Loucy (cell line): Measurements from ENCODE around the gene CENPC.

ENCODE experiments used
- H2AFZ ChIP-seq: fragments of 200-600 bp; sonication (generic); 2 replicates; pipeline ENCODE4 v1.6.0; 2016; ENCODE audit warnings: antibody characterized with exemption, mild to moderate bottlenecking, low read length, moderate library complexity
- H3F3A ChIP-seq: fragments of 200-600 bp; 2 replicates; pipeline ENCODE4 v1.6.0; 2016; ENCODE audit warnings: antibody characterized with exemption, low read depth, mild to moderate bottlenecking
- H3K27me3 ChIP-seq: fragments of 200-600 bp; sonication (generic); 2 replicates; pipeline ENCODE4 v1.6.1; 2014; ENCODE audit warnings: low read length, mild to moderate bottlenecking; ENCODE audit not compliant: insufficient read depth, poor library complexity, severe bottlenecking
- H3K36me3 ChIP-seq: fragments of 200-600 bp; sonication (generic); 2 replicates; pipeline ENCODE4 v1.6.1; 2016; ENCODE audit warnings: low read length; ENCODE audit not compliant: insufficient read depth
- H3K4me1 ChIP-seq: fragments of 200-600 bp; sonication (generic); 2 replicates; pipeline ENCODE4 v1.5.1; 2014; ENCODE audit warnings: low read length, mild to moderate bottlenecking; ENCODE audit not compliant: insufficient read depth, poor library complexity, severe bottlenecking
- H3K4me2 ChIP-seq: fragments of 200-600 bp; sonication (generic); 2 replicates; pipeline ENCODE4 v1.6.0; 2014; ENCODE audit warnings: antibody characterized with exemption, low read length, low read depth, mild to moderate bottlenecking; ENCODE audit not compliant: poor library complexity, severe bottlenecking
- H3K4me3 ChIP-seq: fragments of 200-600 bp; sonication (generic); 2 replicates; pipeline ENCODE4 v1.5.1; 2014; ENCODE audit warnings: low read length, mild to moderate bottlenecking, mixed read lengths; ENCODE audit not compliant: poor library complexity, severe bottlenecking
- H3K79me2 ChIP-seq: fragments of 200-600 bp; sonication (generic); 2 replicates; pipeline ENCODE4 v1.6.1; 2014; ENCODE audit warnings: low read length; ENCODE audit not compliant: insufficient read depth
- H3K9ac ChIP-seq: fragments of 200-600 bp; sonication (generic); 2 replicates; pipeline ENCODE4 v1.6.0; 2014; ENCODE audit warnings: mild to moderate bottlenecking, low read depth, low read length, moderate library complexity; ENCODE audit not compliant: poor library complexity, severe bottlenecking
- H3K9me2 ChIP-seq: fragments of 200-600 bp; sonication (generic); replicated peaks from 2 replicates; pipeline ENCODE4 v1.6.1; 2016; ENCODE audit warnings: low read depth, low read length, mixed read lengths
- H3K9me3 ChIP-seq: fragments of 200-600 bp; sonication (generic); 2 replicates; pipeline ENCODE4 v1.6.1; 2014; ENCODE audit warnings: mild to moderate bottlenecking, antibody characterized with exemption, low read length, low read depth; ENCODE audit not compliant: insufficient read depth
- H4K20me1 ChIP-seq: fragments of 200-600 bp; sonication (generic); 2 replicates; pipeline ENCODE4 v1.6.0; 2014; ENCODE audit warnings: antibody characterized with exemption, low read length, mild to moderate bottlenecking; ENCODE audit not compliant: insufficient read depth, poor library complexity, severe bottlenecking
- CTCF ChIP-seq: fragments of 200-600 bp; sonication (generic); conservative IDR thresholded peaks from 2 replicates; pipeline ENCODE4 v1.5.1; 2014; ENCODE audit warnings: mild to moderate bottlenecking, antibody characterized with exemption, low read length
- EZH2phosphoT487 ChIP-seq: fragments of 200-600 bp; IDR thresholded peaks from 2 replicates; pipeline ENCODE4 v1.6.1; 2018; ENCODE audit warnings: antibody characterized with exemption, mild to moderate bottlenecking, moderate library complexity, borderline replicate concordance

CENPC gene

GRCh38 chr4:67580577-67580976, 35.3 kb upstream of the CENPC start:
- Histone ChIP-seq H3F3A (peaks cover 3% of the 10 kb centered on the region; the same call in 1 of the 2 replicates), H3K4me1 (peaks cover 35% of the 10 kb centered on the region), H3K9ac (peak overlapping the region; percentile 37), H2AFZ (no peak overlapping the region), H3K27me3 (no peaks in the 10 kb centered on the region), H3K79me2 (no peaks in the 10 kb centered on the region), H3K9me2 (no peaks in the 10 kb centered on the region), H3K4me2 (peak overlapping the region; percentile 73), H3K9me3 (no peaks in the 10 kb centered on the region), H4K20me1 (no peaks in the 10 kb centered on the region), H3K4me3 (no peak overlapping the region), H3K36me3 (no peaks in the 10 kb centered on the region; the same call in 1 of the 2 replicates)
- TF ChIP-seq CTCF (no peak), EZH2phosphoT487 (no peak)

- H3K36me3 ChIP-seq: no peaks in the 10 kb centered on the region; the same call in 1 of the 2 replicates
- peaks cover 58% of the 10 kb centered on the region for H3K4me1 ChIP-seq
- no peaks in the 10 kb centered on the region for H4K20me1 ChIP-seq
- no peak overlapping the region for H3K4me3 ChIP-seq
- H3K27me3 ChIP-seq: no peaks in the 10 kb centered on the region
- no peak for TF ChIP-seq EZH2phosphoT487
- no peak for TF ChIP-seq CTCF
- H3K9me2 ChIP-seq: no peaks in the 10 kb centered on the region
- no peaks in the 10 kb centered on the region for H3K9me3 ChIP-seq
- H2AFZ ChIP-seq: no peak overlapping the region
- no peak overlapping the region for H3K4me2 ChIP-seq
- H3K79me2 ChIP-seq: no peaks in the 10 kb centered on the region
- H3K9ac ChIP-seq: no peak overlapping the region
- H3F3A ChIP-seq: no peaks in the 10 kb centered on the region
Observed at GRCh38 chr4:67576538-67576937, 31.2 kb upstream of the CENPC start.

- Histone ChIP-seq H3K27me3 (no peaks in the 10 kb centered on the region), H3K36me3 (no peaks in the 10 kb centered on the region; the same call in 1 of the 2 replicates), H2AFZ (no peak overlapping the region), H3K4me2 (peak overlapping the region; percentile 47), H4K20me1 (no peaks in the 10 kb centered on the region), H3K9ac (no peak overlapping the region), H3K9me2 (no peaks in the 10 kb centered on the region), H3K9me3 (no peaks in the 10 kb centered on the region), H3K4me3 (no peak overlapping the region), H3F3A (no peaks in the 10 kb centered on the region), H3K79me2 (no peaks in the 10 kb centered on the region), H3K4me1 (peaks cover 60% of the 10 kb centered on the region)
- TF ChIP-seq EZH2phosphoT487: no peak
- TF ChIP-seq CTCF: no peak
Observed at GRCh38 chr4:67576059-67576466, 30.8 kb upstream of the CENPC start.
